GM21619 (cell line): ENCODE measurements around the gene NEGR1.

Experiments
- ATAC-seq: cut with Tn5 transposase; IDR thresholded peaks from one replicate; pipeline ENCODE4 v1.9.1; 2021; ENCODE audit not compliant: unreplicated experiment

Gene NEGR1

DNA sequence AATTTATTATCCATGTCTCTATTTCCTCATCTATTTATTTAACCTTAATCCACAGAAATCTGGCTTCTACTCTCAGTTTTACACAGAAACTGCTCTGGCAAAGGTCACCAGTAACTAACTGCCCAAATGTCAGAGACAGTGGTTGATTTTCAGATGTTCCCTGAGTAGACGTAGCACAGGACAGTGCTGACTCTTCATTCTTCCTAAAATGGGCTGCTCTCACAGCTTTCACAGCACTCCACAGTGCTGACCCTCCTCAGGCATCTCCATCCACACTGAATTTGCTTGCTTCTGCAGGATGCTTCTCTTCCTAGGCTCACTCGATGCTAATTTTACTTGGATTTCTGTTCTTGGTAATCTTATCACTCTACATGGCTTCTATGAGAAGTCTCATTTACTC lies 693.3 kb downstream of the NEGR1 start:
- no peak for ATAC-seq

GRCh38 chr1:71587961-71588360 lies 694.4 kb downstream of the NEGR1 start:
- ATAC-seq: no peak

DNA sequence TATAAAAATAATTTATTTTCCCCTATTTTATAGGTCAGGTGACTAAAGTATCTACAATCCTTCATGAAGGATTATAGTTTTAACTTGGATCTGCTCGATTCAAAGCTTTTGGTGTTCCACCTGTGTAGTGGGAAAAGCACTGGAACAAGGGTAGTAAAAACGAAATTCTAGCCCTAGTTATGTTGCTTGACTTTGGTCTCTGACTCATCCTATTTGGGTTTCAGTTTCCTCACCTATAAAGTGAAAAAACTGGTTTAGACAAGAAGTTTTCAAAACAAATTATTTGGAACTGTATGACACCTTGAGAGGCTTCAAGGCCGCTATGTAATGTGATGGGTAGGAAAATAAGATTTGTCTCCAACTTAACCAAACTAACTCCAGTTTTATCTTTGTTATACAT lies 696.3 kb downstream of the NEGR1 start:
- no peak for ATAC-seq

- ATAC-seq: no peak
Measured at GRCh38 chr1:71583756-71584155, 698.6 kb downstream of the NEGR1 start.

- ATAC-seq: no peak
Measured at GRCh38 chr1:71582673-71583072, 699.7 kb downstream of the NEGR1 start.

- ATAC-seq: no peak
Measured at GRCh38 chr1:71577451-71578131, 704.7 kb downstream of the NEGR1 start.

DNA sequence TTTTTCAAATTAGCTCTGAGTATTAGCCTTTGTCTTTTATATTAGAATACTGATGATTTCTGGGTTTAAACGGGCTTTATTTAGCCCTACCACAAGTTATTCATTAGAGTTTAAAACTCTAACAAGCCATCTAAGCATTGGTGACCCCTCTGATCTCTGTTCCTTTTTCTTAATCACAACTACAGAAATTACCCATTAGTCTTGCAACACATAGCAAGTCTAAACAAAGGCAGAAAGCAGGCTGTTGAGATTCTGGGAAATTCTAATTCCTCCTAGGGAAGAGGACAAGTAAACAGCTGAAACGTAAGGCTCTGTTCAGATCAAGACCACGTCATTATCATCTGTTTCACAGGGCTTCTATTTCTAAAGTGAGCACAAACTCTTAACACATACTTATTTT lies 710.3 kb downstream of the NEGR1 start:
- ATAC-seq: no peak

GRCh38 chr1:71566413-71566812 lies 715.9 kb downstream of the NEGR1 start:
- ATAC-seq: no peak

DNA sequence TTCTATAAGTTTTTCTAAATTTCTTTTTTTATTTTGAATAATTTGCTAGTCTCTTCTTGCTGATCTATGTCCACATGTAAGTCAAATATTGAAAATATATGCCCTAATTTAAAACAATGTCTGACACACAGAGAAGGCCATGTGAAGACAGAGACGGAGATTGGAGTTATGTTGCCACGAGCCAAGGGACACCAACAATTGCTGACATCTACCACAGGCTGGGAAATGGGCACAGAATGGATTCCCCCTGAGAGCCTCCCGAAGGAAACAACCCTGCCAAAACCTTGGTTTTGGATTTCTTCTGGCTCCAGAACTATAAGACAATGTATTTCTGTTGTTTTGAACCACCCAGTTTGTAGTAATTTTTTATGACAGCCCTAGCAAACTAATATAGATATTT lies 716.5 kb downstream of the NEGR1 start:
- no peak for ATAC-seq

- no peak for ATAC-seq
Measured at GRCh38 chr1:71565262-71565661, 717.1 kb downstream of the NEGR1 start.

DNA sequence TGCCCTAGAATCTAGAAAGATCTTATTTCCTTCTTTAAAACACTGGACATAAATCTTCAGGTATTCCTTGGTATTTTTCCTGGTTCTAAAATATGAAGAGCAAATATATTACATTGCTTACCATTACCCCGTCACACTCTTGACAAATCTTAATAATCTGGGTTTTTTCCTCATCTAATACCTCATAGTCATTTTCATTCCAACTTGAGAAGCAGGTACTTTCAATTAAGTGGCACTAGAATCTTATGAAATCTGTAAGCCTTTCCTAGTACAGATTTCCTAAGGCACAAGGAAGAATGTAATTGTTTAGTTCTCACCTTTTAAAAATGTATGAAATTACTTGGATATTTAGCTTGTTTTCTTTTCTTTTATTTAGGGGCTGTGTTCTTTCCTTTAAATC lies 720.0 kb downstream of the NEGR1 start:
- no peak for ATAC-seq

DNA sequence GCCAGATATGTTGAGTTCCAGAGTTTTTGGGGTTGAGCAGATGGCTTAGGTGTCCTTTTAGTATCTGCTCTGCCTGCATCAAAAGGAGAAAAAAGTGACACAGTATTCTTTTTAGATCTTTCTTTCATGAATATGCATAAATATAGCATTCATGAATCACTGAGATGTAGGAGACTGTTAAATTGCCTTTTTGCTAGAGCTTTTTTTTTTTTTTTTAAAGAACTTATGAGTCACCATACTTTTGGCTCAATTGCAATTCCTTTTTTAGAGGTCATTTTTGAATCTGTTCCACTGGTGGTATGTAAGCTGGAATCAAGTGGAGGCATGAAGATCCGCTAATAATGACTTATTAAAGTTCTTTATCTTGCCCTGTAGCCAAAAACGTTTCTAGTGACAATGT lies 720.6 kb downstream of the NEGR1 start:
- no peak for ATAC-seq

GRCh38 chr1:71561206-71561605 lies 721.1 kb downstream of the NEGR1 start:
- no peak for ATAC-seq

DNA sequence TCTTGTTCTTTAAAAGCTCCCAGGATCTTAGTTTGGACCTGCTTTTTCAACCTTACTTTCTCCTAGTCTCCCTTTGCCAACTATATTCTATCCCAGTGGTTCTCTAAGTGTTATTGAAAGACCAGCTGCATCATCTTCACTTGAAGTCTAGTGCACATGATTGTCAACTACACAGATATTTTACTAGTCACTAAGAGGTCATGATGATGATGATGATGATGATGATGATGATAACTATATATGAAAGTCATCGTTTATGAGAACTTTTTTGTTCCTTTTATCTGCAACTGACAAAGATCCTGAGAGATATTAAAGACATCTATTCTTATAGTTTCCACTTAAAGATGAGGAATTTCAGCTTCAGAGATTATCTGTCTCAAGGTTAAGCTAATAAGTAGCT lies 722.5 kb downstream of the NEGR1 start:
- no peak for ATAC-seq

DNA sequence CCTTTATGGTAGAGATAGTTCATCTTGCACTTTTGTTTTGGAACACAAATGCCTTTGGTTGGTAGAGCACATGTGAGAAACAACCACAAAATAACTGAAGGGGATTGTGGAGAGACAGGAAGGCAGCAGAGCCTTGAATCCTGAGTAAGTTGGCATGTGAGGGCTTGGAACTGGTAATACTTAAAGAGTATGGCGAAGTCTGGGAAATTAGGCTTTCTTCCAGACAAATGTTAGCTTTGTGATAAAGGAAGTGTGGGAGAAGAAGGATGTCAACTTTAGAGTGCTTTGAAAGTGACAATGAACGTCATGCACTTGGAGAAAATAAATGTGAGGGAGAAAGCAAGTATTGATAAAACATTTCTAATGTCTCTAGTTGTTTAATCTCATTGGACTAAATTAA lies 725.2 kb downstream of the NEGR1 start:
- ATAC-seq: no peak

DNA sequence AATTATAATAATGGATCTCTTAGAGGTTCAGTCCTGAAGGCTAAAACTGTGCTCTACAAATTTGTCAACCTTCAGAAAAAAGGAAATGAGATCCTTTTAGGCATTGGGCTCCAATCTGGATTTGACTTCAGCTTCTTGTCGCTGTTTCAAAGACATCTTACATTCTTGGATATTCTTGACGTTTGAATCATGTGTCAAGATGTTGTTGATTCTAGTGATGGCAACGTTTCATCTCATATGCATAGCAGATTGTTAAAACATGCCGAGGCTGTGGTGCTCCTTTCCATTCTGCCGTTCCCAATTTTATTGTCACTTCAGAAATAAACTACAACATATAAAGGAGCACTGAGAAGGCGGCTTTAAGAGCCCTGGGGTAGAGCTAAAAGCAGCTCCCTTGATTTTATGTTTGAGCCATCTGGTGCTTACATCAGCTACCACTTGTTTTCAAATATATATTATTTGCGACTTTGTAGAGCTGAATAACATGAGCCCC lies 733.9 kb downstream of the NEGR1 start:
- ATAC-seq: no peak

- no peak for ATAC-seq
Measured at GRCh38 chr1:71542155-71542554, 740.2 kb downstream of the NEGR1 start.

- no peak for ATAC-seq
Measured at GRCh38 chr1:71533950-71534349, 748.4 kb downstream of the NEGR1 start.

DNA sequence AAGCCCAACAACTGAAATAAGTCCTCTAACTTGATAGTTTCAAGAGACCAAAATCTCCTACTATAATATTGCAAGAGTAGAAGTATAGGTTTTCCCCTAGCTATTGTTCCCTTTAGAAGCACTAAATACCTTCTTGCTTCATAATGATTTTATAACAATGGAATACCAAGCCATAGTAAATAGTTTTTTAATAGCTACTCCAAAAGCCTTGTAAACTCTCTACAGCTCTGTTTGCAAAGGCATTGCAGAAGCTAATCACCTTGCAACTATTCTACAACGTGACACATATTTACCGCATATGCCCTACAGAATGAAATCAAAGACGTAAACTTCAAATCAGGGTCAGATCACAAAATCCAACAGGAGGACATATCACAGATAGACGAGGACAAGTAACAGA lies 750.0 kb downstream of the NEGR1 start:
- ATAC-seq: no peak

DNA sequence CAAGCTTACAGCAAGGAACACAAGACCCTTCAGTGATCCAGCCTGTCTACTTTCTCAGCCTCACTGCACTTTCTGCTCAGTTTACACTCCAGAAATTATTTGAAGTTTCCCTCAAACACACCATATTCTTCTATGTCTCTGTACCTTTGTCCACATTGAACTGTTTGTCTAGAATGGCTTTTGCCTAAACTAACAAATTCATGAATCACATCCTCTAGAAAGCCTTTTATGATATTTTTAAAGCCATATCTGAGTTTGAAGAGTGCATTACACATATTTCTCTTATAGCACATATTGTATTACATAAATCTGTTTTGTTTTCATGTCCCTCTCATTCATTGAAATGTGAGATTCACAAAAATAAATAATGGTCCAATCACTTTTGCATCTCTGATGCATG lies 755.5 kb downstream of the NEGR1 start:
- no peak for ATAC-seq

DNA sequence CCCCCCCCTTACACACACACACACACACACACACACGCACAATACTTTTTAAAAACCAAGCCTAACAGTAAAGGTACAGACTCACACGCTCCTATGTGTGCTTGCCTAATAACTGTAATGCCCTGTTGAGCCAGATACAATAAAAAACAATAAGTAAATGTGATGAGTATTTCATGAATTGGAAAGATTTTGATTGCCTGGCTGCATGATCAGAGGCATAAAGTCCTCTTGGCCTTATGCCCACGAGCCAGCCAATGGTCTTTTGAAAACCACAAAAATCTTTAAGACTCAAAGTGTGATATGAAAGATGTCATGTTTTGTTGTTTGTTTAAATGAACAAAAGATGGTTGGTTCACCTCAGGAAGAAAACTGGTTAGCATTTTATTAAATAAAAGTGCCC lies 759.6 kb downstream of the NEGR1 start:
- no peak for ATAC-seq

GRCh38 chr1:71521655-71522264 lies 760.6 kb downstream of the NEGR1 start:
- ATAC-seq: no peak

- ATAC-seq: no peak
Measured at GRCh38 chr1:71511505-71511904, 770.8 kb downstream of the NEGR1 start.
